Muscle layer of colon (tissue), 2 donors: ENCODE results near the gene EPN2.
A peak's percentile ranks its signal among the peaks of the same experiment; 100 is the strongest.

Experiments used
- H3K27ac ChIP-seq: one replicate; pipeline ENCODE4 v1.7.0; 2013; ENCODE audit warnings: low read depth, mild to moderate bottlenecking, low read length, moderate library complexity
- H3K27me3 ChIP-seq, 2 donors: one replicate each; pipeline ENCODE4 v1.7.0; 2013; ENCODE audit warnings: low read length in 2 of 2, mild to moderate bottlenecking in 2 of 2; ENCODE audit not compliant: insufficient read depth in 2 of 2, control insufficient read depth in 1 of 2
- H3K36me3 ChIP-seq: one replicate; pipeline ENCODE4 v1.7.0; 2013; ENCODE audit warnings: mild to moderate bottlenecking, low read length; ENCODE audit not compliant: insufficient read depth
- H3K4me1 ChIP-seq: one replicate; pipeline ENCODE4 v1.7.0; 2013; ENCODE audit warnings: mild to moderate bottlenecking, low read length; ENCODE audit not compliant: insufficient read depth
- H3K4me3 ChIP-seq, 2 donors: one replicate each; pipeline ENCODE4 v1.7.0; 2013; ENCODE audit warnings: low read length in 2 of 2, low read depth in 1 of 2, mild to moderate bottlenecking in 1 of 2, moderate library complexity in 1 of 2
- H3K9ac ChIP-seq: one replicate; pipeline ENCODE4 v1.7.0; 2013; ENCODE audit warnings: low read length
- H3K9me3 ChIP-seq: one replicate; pipeline ENCODE4 v1.7.0; 2013; ENCODE audit warnings: mild to moderate bottlenecking, low read length
- donor health status: abdominal sarcoma.
- donor health status: Adenocarcinoma of cecum.

The EPN2 gene

GRCh38 chr17:19244357-19244756 is 7.2 kb downstream of the EPN2 start:
- H3K9me3 ChIP-seq = no peaks in the 10 kb centered on the region
- no peaks in the 10 kb centered on the region for H3K36me3 ChIP-seq
- H3K4me1 ChIP-seq = peaks cover 35% of the 10 kb centered on the region
- no peak overlapping the region for H3K9ac ChIP-seq
- no peaks in the 10 kb centered on the region for H3K27me3 ChIP-seq
- H3K27ac ChIP-seq = no peak overlapping the region
- no peak overlapping the region for H3K4me3 ChIP-seq

- peaks cover 35% of the 10 kb centered on the region for H3K4me1 ChIP-seq
- no peak overlapping the region for H3K9ac ChIP-seq
These were observed 7.6 kb downstream of the EPN2 start for GRCh38 chr17:19244781-19245180.

GRCh38 chr17:19247473-19247872 is 10.3 kb downstream of the EPN2 start:
- Histone ChIP-seq H3K36me3 (no peaks in the 10 kb centered on the region), H3K27me3 (no peaks in the 10 kb centered on the region), H3K9me3 (no peaks in the 10 kb centered on the region), H3K4me3 (no peak overlapping the region), H3K9ac (no peak overlapping the region), H3K4me1 (peaks cover 47% of the 10 kb centered on the region), H3K27ac (peak overlapping the region; percentile 8)

More at GRCh38 chr17:19244781-19245180, 7.6 kb downstream of the EPN2 start:
- Histone ChIP-seq H3K36me3 (no peaks in the 10 kb centered on the region), H3K27ac (no peak overlapping the region), H3K9me3 (no peaks in the 10 kb centered on the region), H3K4me3 (no peak overlapping the region), H3K27me3 (no peaks in the 10 kb centered on the region)

- Histone ChIP-seq H3K27me3 (no peaks in the 10 kb centered on the region), H3K9ac (no peak overlapping the region), H3K27ac (peak overlapping the region; percentile 8), H3K9me3 (no peaks in the 10 kb centered on the region), H3K4me3 (no peak overlapping the region), H3K4me1 (peaks cover 47% of the 10 kb centered on the region), H3K36me3 (no peaks in the 10 kb centered on the region)
These were observed 11.2 kb downstream of the EPN2 start for GRCh38 chr17:19248151-19248927.

GRCh38 chr17:19248928-19249574 is 11.9 kb downstream of the EPN2 start:
- Histone ChIP-seq H3K27me3 (no peaks in the 10 kb centered on the region), H3K27ac (peak overlapping the region; percentile 8), H3K9ac (no peak overlapping the region)

GRCh38 chr17:19249681-19250080 is 12.5 kb downstream of the EPN2 start:
- Histone ChIP-seq H3K27ac (peak overlapping the region; percentile 8), H3K9me3 (no peaks in the 10 kb centered on the region), H3K36me3 (no peaks in the 10 kb centered on the region), H3K27me3 (no peaks in the 10 kb centered on the region), H3K9ac (no peak overlapping the region), H3K4me3 (no peak overlapping the region), H3K4me1 (peaks cover 47% of the 10 kb centered on the region)

More at GRCh38 chr17:19248928-19249574, 11.9 kb downstream of the EPN2 start:
- Histone ChIP-seq H3K9me3 (no peaks in the 10 kb centered on the region), H3K4me1 (peaks cover 47% of the 10 kb centered on the region), H3K36me3 (no peaks in the 10 kb centered on the region), H3K4me3 (no peak overlapping the region)

GRCh38 chr17:19250421-19251173 is 13.4 kb downstream of the EPN2 start:
- Histone ChIP-seq H3K9me3 (no peaks in the 10 kb centered on the region), H3K27me3 (no peaks in the 10 kb centered on the region), H3K9ac (no peak overlapping the region), H3K4me1 (peaks cover 47% of the 10 kb centered on the region), H3K36me3 (no peaks in the 10 kb centered on the region), H3K4me3 (no peak overlapping the region), H3K27ac (peak overlapping the region; percentile 47)

GRCh38 chr17:19253112-19253511 is 15.9 kb downstream of the EPN2 start:
- no peak overlapping the region for H3K4me3 ChIP-seq
- H3K27me3 ChIP-seq = no peaks in the 10 kb centered on the region
- H3K4me1 ChIP-seq = peaks cover 40% of the 10 kb centered on the region
- H3K36me3 ChIP-seq = no peaks in the 10 kb centered on the region
- H3K27ac ChIP-seq = no peak overlapping the region
- H3K9me3 ChIP-seq = no peaks in the 10 kb centered on the region
- no peak overlapping the region for H3K9ac ChIP-seq

- H3K9ac ChIP-seq = no peak overlapping the region
- H3K27me3 ChIP-seq = no peaks in the 10 kb centered on the region
- H3K4me3 ChIP-seq = no peak overlapping the region
- peaks cover 31% of the 10 kb centered on the region for H3K4me1 ChIP-seq
- no peaks in the 10 kb centered on the region for H3K36me3 ChIP-seq
- H3K27ac ChIP-seq = no peak overlapping the region
- no peaks in the 10 kb centered on the region for H3K9me3 ChIP-seq
These were observed 17.5 kb downstream of the EPN2 start for GRCh38 chr17:19254651-19255050.

- no peaks in the 10 kb centered on the region for H3K36me3 ChIP-seq
- no peak overlapping the region for H3K27ac ChIP-seq
- H3K9me3 ChIP-seq = no peaks in the 10 kb centered on the region
- no peak overlapping the region for H3K4me3 ChIP-seq
- H3K4me1 ChIP-seq = peaks cover 25% of the 10 kb centered on the region
- H3K9ac ChIP-seq = no peak overlapping the region
- H3K27me3 ChIP-seq = no peaks in the 10 kb centered on the region
These were observed 18.1 kb downstream of the EPN2 start for GRCh38 chr17:19255279-19255678.

- no peaks in the 10 kb centered on the region for H3K27me3 ChIP-seq
- H3K9ac ChIP-seq = no peak overlapping the region
- H3K4me3 ChIP-seq = no peak overlapping the region
- H3K4me1 ChIP-seq = peaks cover 42% of the 10 kb centered on the region
- H3K27ac ChIP-seq = no peak overlapping the region
- H3K9me3 ChIP-seq = no peaks in the 10 kb centered on the region
- no peaks in the 10 kb centered on the region for H3K36me3 ChIP-seq
These were observed 21.2 kb downstream of the EPN2 start for GRCh38 chr17:19258371-19258770.
